H1 (cell line): Measurements from ENCODE around the gene NOX1. TPM values are rescaled to one million over a fixed set of nuclear protein-coding genes. Genes with fewer than 3 reads are reported as not detected.

ENCODE experiments used
- CTCF ChIA-PET: fragments of 300-600 bp; sonication (Branson Sonifier 250); formaldehyde crosslinking; loops from one replicate; lab custom pipeline; 2021; ENCODE audit not compliant: partially characterized antibody; lab: Charles Lee
- POLR2A ChIA-PET: fragments of 300-600 bp; sonication (Branson Sonifier 250); formaldehyde crosslinking; loops from one replicate; lab custom pipeline; 2021; ENCODE audit warnings: inconsistent platforms; ENCODE audit not compliant: partially characterized antibody; lab: Charles Lee
- DNase-seq, 2 experiments: peaks; one replicate each; pipeline versions ENCODE4 v3.0.0 to v3.0.0-alpha.2; 2010 to 2022; ENCODE audit warnings: low spot score in 2 of 2, low read depth in 1 of 2, mixed read lengths in 1 of 2
- FAIRE-seq: peaks from 2 replicates; lab custom pipeline; 2011; peaks lifted over from hg19 to GRCh38; lab: Jason Lieb, UNC
- H2AFZ ChIP-seq: 2 replicates; pipeline ENCODE4 v1.8.1; 2012; ENCODE audit warnings: low read length, inconsistent platforms
- H2AK5ac ChIP-seq: 2 replicates; pipeline ENCODE4 v1.6.1; 2013; ENCODE audit warnings: low read depth, low read length
- H2BK120ac ChIP-seq: replicated peaks from 2 replicates; pipeline ENCODE3; 2013; ENCODE audit warnings: low read depth, low read length, inconsistent platforms
- H2BK12ac ChIP-seq: 2 replicates; pipeline ENCODE4 v1.6.1; 2013; ENCODE audit warnings: low read depth, low read length
- H2BK15ac ChIP-seq: 2 replicates; pipeline ENCODE4 v1.6.1; 2013; ENCODE audit warnings: low read length
- H2BK20ac ChIP-seq: 2 replicates; pipeline ENCODE4 v1.6.1; 2013; ENCODE audit warnings: low read length
- H2BK5ac ChIP-seq: 2 replicates; pipeline ENCODE4 v1.6.1; 2013; ENCODE audit warnings: low read depth, low read length
- H3K14ac ChIP-seq: 2 replicates; pipeline ENCODE4 v1.6.1; 2013; ENCODE audit warnings: inconsistent platforms; ENCODE audit not compliant: insufficient read length
- H3K18ac ChIP-seq: 2 replicates; pipeline ENCODE4 v1.6.1; 2013; ENCODE audit warnings: low read length; ENCODE audit errors: extremely low read depth
- H3K23ac ChIP-seq: 2 replicates; pipeline ENCODE4 v1.6.1; 2013; ENCODE audit warnings: inconsistent platforms; ENCODE audit not compliant: insufficient read length
- H3K23me2 ChIP-seq: 2 replicates; pipeline ENCODE4 v1.6.1; 2013; ENCODE audit warnings: low read depth, low read length
- H3K27ac ChIP-seq: 2 replicates; pipeline ENCODE4 v1.6.1; 2011; ENCODE audit warnings: low read depth, low read length, inconsistent platforms
- H3K27me3 ChIP-seq, 4 experiments: replicated peaks in 1 of 4; 1 replicate in 1 of 4; 2 replicates in 3 of 4; pipeline versions ENCODE4 v1.6.1 to v1.8.1; 2011 to 2013; ENCODE audit warnings: low read length in 3 of 4, mild to moderate bottlenecking in 3 of 4, inconsistent platforms in 2 of 4, mixed read lengths in 2 of 4, moderate library complexity in 1 of 4; ENCODE audit not compliant: control insufficient read depth in 3 of 4, insufficient read depth in 3 of 4; ENCODE audit errors: extremely low read depth in 1 of 4
- H3K36me3 ChIP-seq, 4 experiments: 2 replicates each; pipeline versions ENCODE4 v1.6.1 to v1.8.1; 2011 to 2013; ENCODE audit warnings: mild to moderate bottlenecking in 4 of 4, low read length in 3 of 4, moderate library complexity in 2 of 4, control low read depth in 1 of 4, inconsistent platforms in 1 of 4; ENCODE audit not compliant: insufficient read depth in 4 of 4, control insufficient read depth in 2 of 4
- H3K4ac ChIP-seq: replicated peaks from 2 replicates; pipeline ENCODE3; 2013; ENCODE audit warnings: low read length, low read depth, mixed read lengths, inconsistent platforms; ENCODE audit not compliant: insufficient read length
- H3K4me1 ChIP-seq, 4 experiments: replicated peaks in 1 of 4; 1 replicate in 1 of 4; 2 replicates in 3 of 4; pipeline versions ENCODE4 v1.6.1 to v1.8.1; 2011 to 2013; ENCODE audit warnings: low read length in 3 of 4, inconsistent platforms in 2 of 4, mixed read lengths in 1 of 4; ENCODE audit not compliant: insufficient read depth in 4 of 4, control insufficient read depth in 3 of 4
- H3K4me2 ChIP-seq, 2 experiments: 2 replicates each; pipeline versions ENCODE4 v1.6.1 to v1.8.1; 2011 to 2013; ENCODE audit warnings: low read depth in 2 of 2, low read length in 2 of 2, control low read depth in 1 of 2, inconsistent platforms in 1 of 2, mild to moderate bottlenecking in 1 of 2; ENCODE audit not compliant: insufficient read depth in 1 of 2
- H3K4me3 ChIP-seq, 4 experiments: fragments of 200-600, 300-600 bp in 1 of 4; sonication (generic), shearing (Covaris generic), sonication (Bioruptor Twin) in 1 of 4; 2 replicates each; pipeline versions ENCODE4 v1.5.1 to v1.8.1; 2011 to 2016; ENCODE audit warnings: low read length in 4 of 4, low read depth in 3 of 4, control low read depth in 2 of 4, inconsistent platforms in 2 of 4, mild to moderate bottlenecking in 2 of 4, mixed read lengths in 1 of 4, moderate library complexity in 1 of 4; ENCODE audit not compliant: insufficient read depth in 2 of 4; ENCODE audit errors: extremely low read depth in 1 of 4
- H3K56ac ChIP-seq: replicated peaks from 2 replicates; pipeline ENCODE3; 2013; ENCODE audit warnings: low read depth, mild to moderate bottlenecking, mixed read lengths, low read length, inconsistent platforms; ENCODE audit not compliant: insufficient read length
- H3K79me1 ChIP-seq: 2 replicates; pipeline ENCODE4 v1.6.1; 2013; ENCODE audit warnings: low read depth, low read length, control low read depth
- H3K79me2 ChIP-seq, 2 experiments: 2 replicates each; pipeline versions ENCODE4 v1.6.1 to v1.8.1; 2012 to 2013; ENCODE audit warnings: low read length in 2 of 2, mild to moderate bottlenecking in 2 of 2, inconsistent platforms in 1 of 2; ENCODE audit not compliant: insufficient read depth in 2 of 2, control insufficient read depth in 1 of 2
- H3K9ac ChIP-seq, 4 experiments: replicated peaks in 1 of 4; 1 replicate in 1 of 4; 2 replicates in 3 of 4; pipeline versions ENCODE4 v1.6.1 to v1.8.1; 2011 to 2013; ENCODE audit warnings: low read depth in 3 of 4, low read length in 3 of 4, control low read depth in 2 of 4, mild to moderate bottlenecking in 2 of 4, moderate library complexity in 2 of 4, inconsistent platforms in 1 of 4; ENCODE audit errors: extremely low read depth in 1 of 4
- H3K9me3 ChIP-seq, 2 experiments: 2 replicates each; pipeline versions ENCODE4 v1.6.1 to v1.8.1; 2012 to 2013; ENCODE audit warnings: mild to moderate bottlenecking in 2 of 2, moderate library complexity in 2 of 2, control low read depth in 1 of 2, inconsistent platforms in 1 of 2, low read depth in 1 of 2, low read length in 1 of 2, mixed read lengths in 1 of 2; ENCODE audit not compliant: insufficient read depth in 2 of 2
- H4K20me1 ChIP-seq, 2 experiments: replicated peaks in 1 of 2; 2 replicates each; pipeline versions ENCODE3 to v1.8.1; 2011 to 2013; ENCODE audit warnings: inconsistent platforms in 2 of 2, low read length in 2 of 2, mild to moderate bottlenecking in 1 of 2; ENCODE audit not compliant: insufficient read depth in 2 of 2, control insufficient read depth in 1 of 2
- H4K5ac ChIP-seq: 2 replicates; pipeline ENCODE4 v1.6.1; 2013; ENCODE audit warnings: low read length, low read depth, mixed read lengths, inconsistent platforms; ENCODE audit not compliant: insufficient read length
- H4K8ac ChIP-seq: 2 replicates; pipeline ENCODE4 v1.8.0; 2013; ENCODE audit warnings: mild to moderate bottlenecking, moderate library complexity, low read length, inconsistent platforms; ENCODE audit not compliant: insufficient read depth; ENCODE audit errors: extremely low read depth
- H4K91ac ChIP-seq: replicated peaks from 2 replicates; pipeline ENCODE3; 2013; ENCODE audit warnings: low read length, mixed read lengths, inconsistent platforms; ENCODE audit not compliant: insufficient read length
- ATF2 ChIP-seq: IDR thresholded peaks from 2 replicates; pipeline ENCODE4 v1.6.1; 2012; ENCODE audit warnings: low read length, inconsistent platforms
- E2F6 ChIP-seq: IDR thresholded peaks from 2 replicates; pipeline ENCODE4 v1.6.1; 2012; ENCODE audit warnings: inconsistent platforms
- FOSL1 ChIP-seq: IDR thresholded peaks from 2 replicates; pipeline ENCODE4 v1.6.1; 2011; ENCODE audit warnings: mild to moderate bottlenecking, low read depth, low read length, moderate library complexity; ENCODE audit not compliant: insufficient read depth
- JUN ChIP-seq: IDR thresholded peaks from 2 replicates; pipeline ENCODE4 v1.6.1; 2011; ENCODE audit warnings: low read depth, mild to moderate bottlenecking, improper control_type of control experiment, low read length
- NRF1 ChIP-seq: IDR thresholded peaks from 2 replicates; pipeline ENCODE4 v1.6.1; 2011; ENCODE audit warnings: mild to moderate bottlenecking, low read depth, low read length, improper control_type of control experiment
- POLR2AphosphoS5 ChIP-seq: IDR thresholded peaks from 2 replicates; pipeline ENCODE4 v1.6.1; 2011; ENCODE audit warnings: low read depth, low read length
- RXRA ChIP-seq: IDR thresholded peaks from 2 replicates; pipeline ENCODE4 v1.6.1; 2011; ENCODE audit warnings: low read depth, mild to moderate bottlenecking, low read length, moderate library complexity; ENCODE audit not compliant: insufficient read depth
- SP4 ChIP-seq: IDR thresholded peaks from 2 replicates; pipeline ENCODE4 v1.6.1; 2012; ENCODE audit warnings: low read length, inconsistent platforms
- SRF ChIP-seq: IDR thresholded peaks from 2 replicates; pipeline ENCODE4 v1.6.1; 2011; ENCODE audit warnings: mild to moderate bottlenecking, low read depth, low read length, moderate library complexity
- TCF12 ChIP-seq: IDR thresholded peaks from 2 replicates; pipeline ENCODE4 v1.6.1; 2011; ENCODE audit warnings: low read depth, mild to moderate bottlenecking, low read length
- USF2 ChIP-seq: IDR thresholded peaks from 2 replicates; pipeline ENCODE4 v1.6.1; 2011; ENCODE audit warnings: low read length, improper control_type of control experiment
- YY1 ChIP-seq: IDR thresholded peaks from 2 replicates; pipeline ENCODE4 v1.6.1; 2011; ENCODE audit warnings: low read depth, mild to moderate bottlenecking, low read length
- WGBS, 2 experiments: shearing (Covaris generic) in 1 of 2; methylation state at CpG; one replicate each; pipeline versions ENCODE4 v1.1.6 to v1.1.7; 2013 to 2015; ENCODE audit warnings: low lambda C conversion rate in 2 of 2, mixed read lengths in 2 of 2, inconsistent platforms in 1 of 2, low coverage in 1 of 2, missing lambda C conversion rate in 1 of 2; ENCODE audit not compliant: insufficient replicate concordance in 2 of 2, insufficient coverage in 1 of 2, insufficient read length in 1 of 2; ENCODE audit errors: extremely low coverage in 1 of 2, missing lambda C conversion rate in 1 of 2; 5-methylcytosine and 5-hydroxymethylcytosine counted together
- polyA plus RNA-seq, 7 experiments: library from polyadenylated mRNA; depleted of rRNA in 3 of 7; stranded (reverse) in 5 of 7; unstranded in 2 of 7; fragments of >200 nt in 5 of 7; fragments of 200-250 nt in 2 of 7; gene quantifications; 1 replicate in 5 of 7; 2 replicates in 1 of 7; 4 replicates in 1 of 7; pipeline versions ENCODE4 v1.2.1 to v1.2.3, GENCODE V29; 2011 to 2013; ENCODE audit warnings: missing spikeins in 2 of 7, mixed read lengths in 2 of 7
- total RNA-seq: library from RNA; stranded (reverse); fragmentation: NEBNext Ultra II Directional; extraction: Animal tissue kit (Norgen Biotek cat#: 25700); gene quantifications from 2 replicates; pipeline ENCODE4 v1.2.1, GENCODE V29; 2021

The NOX1 gene
- total and polyA plus RNA-seq, 2 of the 8 experiments (the other 6 are each of a cell fraction or from before 2014, with no cell fraction given) = not detected

GRCh38 chrX:100904433-100904832 is 30.3 kb upstream of the NOX1 start:
- FAIRE-seq (no peak), DNase-seq (no peak)
- no peak overlapping the region for H2BK15ac ChIP-seq
- H3K9ac ChIP-seq = no peak overlapping the region
- CTCF ChIA-PET = no interaction called here
- no peaks in the 10 kb centered on the region for H4K20me1 ChIP-seq
- H2BK5ac ChIP-seq = no peak overlapping the region
- H3K4ac ChIP-seq = no peak overlapping the region
- H3K9me3 ChIP-seq = no peaks in the 10 kb centered on the region
- H3K27ac ChIP-seq = no peak overlapping the region
- no peaks in the 10 kb centered on the region for H3K36me3 ChIP-seq
- no peak overlapping the region for H3K56ac ChIP-seq
- H2AK5ac ChIP-seq = no peak overlapping the region
- no peak overlapping the region for H4K8ac ChIP-seq
- no peaks in the 10 kb centered on the region for H3K27me3 ChIP-seq
- no peak overlapping the region for H2BK120ac ChIP-seq
- no peaks in the 10 kb centered on the region for H3K23me2 ChIP-seq
- no peak overlapping the region for H4K5ac ChIP-seq
- no peak overlapping the region for H2BK12ac ChIP-seq
- H2AFZ ChIP-seq = no peak overlapping the region
- H3K18ac ChIP-seq = no peak overlapping the region
- no peak overlapping the region for H3K14ac ChIP-seq
- no peaks in the 10 kb centered on the region for H3K79me2 ChIP-seq
- H3K4me3 ChIP-seq = no peak overlapping the region
- no peak overlapping the region for H4K91ac ChIP-seq
- 100% methylated on average over 2 of the region's 2 CpGs; no CpG with 5 or more reads in 1 of the 2 experiments for WGBS, 2 experiments
- H3K4me2 ChIP-seq = no peak overlapping the region
- H2BK20ac ChIP-seq = no peak overlapping the region
- no peak overlapping the region for H3K23ac ChIP-seq
- no peaks in the 10 kb centered on the region for H3K79me1 ChIP-seq
- H3K4me1 ChIP-seq = no peaks in the 10 kb centered on the region
- POLR2A ChIA-PET = no interaction called here
- TF ChIP-seq JUN (no peak), RXRA (no peak), SP4 (no peak), ATF2 (no peak), NRF1 (no peak), YY1 (no peak), FOSL1 (no peak), E2F6 (no peak), SRF (no peak), USF2 (no peak), TCF12 (no peak), POLR2AphosphoS5 (no peak)
